Measurements from ENCODE around the gene PPP2R1B. TPM values are rescaled to one million over a fixed set of nuclear protein-coding genes. Genes with fewer than 3 reads are reported as not detected.
A peak's percentile ranks its signal among the peaks of the same experiment; 100 is the strongest.

The PPP2R1B gene
- total and polyA plus RNA-seq, 2 of the 8 experiments (the other 6 are each of a cell fraction or from before 2014, with no cell fraction given): 25.8 to 87.0 TPM

DNA sequence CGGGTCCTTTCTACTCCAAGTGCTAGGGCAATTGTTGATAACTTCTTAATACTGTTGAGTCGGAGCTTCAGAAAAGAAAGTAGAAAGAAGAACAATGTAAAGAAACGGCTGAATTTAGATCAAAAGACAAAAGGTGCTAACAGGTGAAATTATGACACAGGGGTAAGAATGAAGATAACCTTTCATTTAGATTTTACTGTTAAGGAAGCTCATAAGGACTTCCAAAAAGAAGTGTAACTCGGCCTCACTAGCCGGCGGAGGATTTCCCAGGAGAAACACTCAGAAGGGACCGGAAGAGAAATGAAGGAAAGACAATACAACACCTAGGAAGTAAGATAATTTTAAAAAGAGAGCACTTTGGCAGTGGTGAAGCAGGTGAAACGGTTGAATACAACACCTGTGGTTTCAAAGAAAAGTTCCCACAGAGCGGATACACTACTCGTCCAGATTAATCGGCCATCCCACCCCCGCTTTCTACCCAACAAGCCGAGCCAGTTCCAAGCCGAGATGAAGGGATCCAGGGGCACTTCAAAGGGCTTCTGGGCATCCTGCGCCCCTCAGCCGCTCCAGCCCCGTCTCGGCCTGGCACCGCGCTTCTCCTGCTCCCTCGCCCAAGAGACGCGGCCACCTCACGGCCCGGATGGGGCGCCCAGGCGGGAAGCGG lies 737 bp downstream of the PPP2R1B start:
- Histone ChIP-seq H2BK120ac (replicated peaks; ENCODE audit: low read depth, low read length) (no peak overlapping the region), H4K8ac (ENCODE audit: extremely low read depth, insufficient read depth, low read length) (peak overlapping the region; percentile 94), H2BK5ac (ENCODE audit: low read depth, low read length) (peak overlapping the region; percentile 91; the same call in 1 of the 2 replicates), H3K4me1 (replicated peaks in 1 of 4; ENCODE audit: control insufficient read depth in 3 of 4, insufficient read depth in 4 of 4, low read length in 3 of 4) (peaks cover 0 to 5% (median 3%) of the 10 kb centered on the region in 4 experiments; a peak in 4 of 7 replicates), H2AK5ac (ENCODE audit: low read depth, low read length) (no peak overlapping the region), H3K4ac (replicated peaks; ENCODE audit: insufficient read length, low read depth, low read length) (no peak overlapping the region), H3K14ac (ENCODE audit: insufficient read length) (no peak overlapping the region), H4K91ac (replicated peaks; ENCODE audit: insufficient read length, low read length) (no peak overlapping the region), H3K9me3 (ENCODE audit: insufficient read depth in 2 of 2, low read depth in 1 of 2, low read length in 1 of 2) (no peaks in the 10 kb centered on the region), H3K36me3 (ENCODE audit: control insufficient read depth in 2 of 4, insufficient read depth in 4 of 4, low read length in 3 of 4) (peaks cover 0 to 35% (median 18%) of the 10 kb centered on the region in 4 experiments; a peak in 6 of 8 replicates), H3K79me2 (ENCODE audit: control insufficient read depth in 1 of 2, insufficient read depth in 2 of 2, low read length in 2 of 2) (peaks cover 0 to 25% of the 10 kb centered on the region in 2 experiments; a peak in 2 of 4 replicates), H3K56ac (replicated peaks; ENCODE audit: insufficient read length, low read depth, low read length) (peak overlapping the region; percentile 95), H4K20me1 (replicated peaks in 1 of 2; ENCODE audit: control insufficient read depth in 1 of 2, insufficient read depth in 2 of 2, low read length in 2 of 2) (peaks cover 2 to 3% of the 10 kb centered on the region in 2 experiments), H2BK15ac (ENCODE audit: low read length) (no peak overlapping the region), H3K4me3 (ENCODE audit: extremely low read depth in 1 of 4, insufficient read depth in 2 of 4, low read depth in 3 of 4, low read length in 4 of 4) (peak overlapping the region; percentile 83 to 97 (median 91)), H3K23ac (ENCODE audit: insufficient read length) (no peak overlapping the region), H3K27me3 (replicated peaks in 1 of 4; ENCODE audit: control insufficient read depth in 3 of 4, extremely low read depth in 1 of 4, insufficient read depth in 3 of 4, low read length in 3 of 4) (no peaks in the 10 kb centered on the region), H2BK12ac (ENCODE audit: low read depth, low read length) (no peak overlapping the region), H3K79me1 (ENCODE audit: low read depth, low read length) (no peaks in the 10 kb centered on the region; the same call in 1 of the 2 replicates), H2AFZ (ENCODE audit: low read length) (no peak overlapping the region), H3K18ac (ENCODE audit: extremely low read depth, low read length) (peak overlapping the region; percentile 35; the same call in 1 of the 2 replicates), H3K9ac (replicated peaks in 1 of 4; ENCODE audit: extremely low read depth in 1 of 4, low read depth in 3 of 4, low read length in 3 of 4) (peak overlapping the region; percentile 74 to 91 (median 81)), H3K23me2 (ENCODE audit: low read depth, low read length) (peaks cover 6% of the 10 kb centered on the region), H4K5ac (ENCODE audit: insufficient read length, low read depth, low read length) (peak overlapping the region; percentile 100), H3K27ac (ENCODE audit: low read depth, low read length) (peak overlapping the region; percentile 79; the same call in 1 of the 2 replicates), H2BK20ac (ENCODE audit: low read length) (no peak overlapping the region), H3K4me2 (ENCODE audit: insufficient read depth in 1 of 2, low read depth in 2 of 2, low read length in 2 of 2) (peak overlapping the region; percentile 84 to 88)
- FAIRE-seq (no peak), DNase-seq (ENCODE audit: low read depth in 1 of 2, low spot score in 2 of 2) (peak in 1 of 2 experiments; percentile 15)
- TF ChIP-seq NANOG (IDR thresholded peaks at IDR 0.05; ENCODE audit: insufficient read depth, low read depth, low read length, poor library complexity, severe bottlenecking): peak; percentile 78
- TF ChIP-seq EGR1 (IDR thresholded peaks at IDR 0.05; ENCODE audit: borderline replicate concordance, low read depth, low read length): peak; percentile 79
- TF ChIP-seq SIN3A (conservative IDR thresholded peaks at IDR 0.05 in 1 of 2, IDR thresholded peaks at IDR 0.05 in 1 of 2; ENCODE audit: low read depth in 1 of 2, low read length in 2 of 2): 0 out of 4 replicates have a peak, but pooled peaks of 1 of the 2 experiments have one; percentile 16
- TF ChIP-seq CHD2 (IDR thresholded peaks at IDR 0.05; ENCODE audit: low read length): no peak
- ChIA-PET CTCF (ENCODE audit: partially characterized antibody) (interaction anchor here (0.8 to 11.4 kb wide), 8 partner anchors 12 to 162 kb away, joined by 3 to 106 read pairs (median 4); no protein-coding TSS in a partner anchor), POLR2A (ENCODE audit: partially characterized antibody) (interaction anchor here (0.9 to 4.0 kb wide), 16 partner anchors 9 to 201 kb away, joined by 3 to 25 read pairs (median 4); no protein-coding TSS in a partner anchor)
- WGBS, 2 experiments (ENCODE audit: extremely low coverage in 1 of 2, insufficient coverage in 1 of 2, insufficient read length in 1 of 2, insufficient replicate concordance in 2 of 2, low coverage in 1 of 2, low lambda C conversion rate in 2 of 2, missing lambda C conversion rate in 1 of 2): 3% methylated on average over 28 of the region's 28 CpGs; no CpG with 5 or more reads in 1 of the 2 experiments

Data from H1 (cell line).